Hepatocyte (in vitro differentiated cells): ENCODE results near the gene NPAS3.

Source experiments
- EZH2 ChIP-seq: fragments of 200-600 bp; sonication (generic); IDR thresholded peaks from 2 replicates; pipeline ENCODE4 v1.6.1; 2016; ENCODE audit warnings: antibody characterized with exemption, mild to moderate bottlenecking, borderline replicate concordance
- TF ChIP-seq, protein P1 (sequence below): fragments of 200-600 bp; sonication (generic); IDR thresholded peaks from 2 replicates; pipeline ENCODE4 v1.5.1; 2016; ENCODE audit warnings: antibody characterized with exemption, mild to moderate bottlenecking; ENCODE audit not compliant: poor library complexity

DNA sequence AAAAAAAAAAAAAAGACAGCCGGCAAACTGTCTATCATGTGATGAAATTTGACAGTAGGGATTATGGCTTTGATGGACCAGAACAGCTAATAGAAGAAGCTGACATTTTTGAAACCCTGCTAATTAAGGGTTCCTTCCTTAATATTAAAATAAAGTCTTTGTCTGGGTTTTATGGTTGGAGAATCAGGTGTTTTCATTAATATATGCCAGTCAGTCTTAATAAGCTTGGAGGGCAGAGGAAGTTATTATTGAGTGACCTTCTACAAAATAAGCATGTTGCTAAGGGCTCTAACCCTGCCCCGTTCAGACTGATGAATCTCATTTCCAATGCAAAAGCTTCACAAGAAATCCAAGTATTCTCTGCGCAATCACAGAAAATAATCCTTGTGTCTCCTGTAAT is 722.4 kb downstream of the NPAS3 start:
- TF ChIP-seq, protein P1, sequence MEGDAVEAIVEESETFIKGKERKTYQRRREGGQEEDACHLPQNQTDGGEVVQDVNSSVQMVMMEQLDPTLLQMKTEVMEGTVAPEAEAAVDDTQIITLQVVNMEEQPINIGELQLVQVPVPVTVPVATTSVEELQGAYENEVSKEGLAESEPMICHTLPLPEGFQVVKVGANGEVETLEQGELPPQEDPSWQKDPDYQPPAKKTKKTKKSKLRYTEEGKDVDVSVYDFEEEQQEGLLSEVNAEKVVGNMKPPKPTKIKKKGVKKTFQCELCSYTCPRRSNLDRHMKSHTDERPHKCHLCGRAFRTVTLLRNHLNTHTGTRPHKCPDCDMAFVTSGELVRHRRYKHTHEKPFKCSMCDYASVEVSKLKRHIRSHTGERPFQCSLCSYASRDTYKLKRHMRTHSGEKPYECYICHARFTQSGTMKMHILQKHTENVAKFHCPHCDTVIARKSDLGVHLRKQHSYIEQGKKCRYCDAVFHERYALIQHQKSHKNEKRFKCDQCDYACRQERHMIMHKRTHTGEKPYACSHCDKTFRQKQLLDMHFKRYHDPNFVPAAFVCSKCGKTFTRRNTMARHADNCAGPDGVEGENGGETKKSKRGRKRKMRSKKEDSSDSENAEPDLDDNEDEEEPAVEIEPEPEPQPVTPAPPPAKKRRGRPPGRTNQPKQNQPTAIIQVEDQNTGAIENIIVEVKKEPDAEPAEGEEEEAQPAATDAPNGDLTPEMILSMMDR: no peak
- TF ChIP-seq EZH2: no peak
